Keratinocyte (primary cell): ENCODE results near the gene CDT1.

Source experiments
- CTCF ChIP-seq, 3 experiments: IDR thresholded peaks in 1 of 3; conservative IDR thresholded peaks in 1 of 3; optimal IDR thresholded peaks in 1 of 3; 2 replicates in 2 of 3; 3 replicates in 1 of 3; pipeline versions ENCODE3 to v1.5.1; 2011; ENCODE audit warnings: low read length in 3 of 3, mild to moderate bottlenecking in 3 of 3, moderate library complexity in 2 of 3, control low read depth in 1 of 3, inconsistent platforms in 1 of 3; ENCODE audit not compliant: insufficient read depth in 2 of 3; ENCODE audit errors: extremely low read depth in 1 of 3
- EZH2 ChIP-seq: IDR thresholded peaks from one replicate; pipeline ENCODE4 v1.6.1; 2012; ENCODE audit warnings: inconsistent platforms, mild to moderate bottlenecking, low read length, moderate library complexity

- TF ChIP-seq CTCF (optimal IDR thresholded peaks at IDR 0.05 in 1 of 3, IDR thresholded peaks at IDR 0.05 in 1 of 3, conservative IDR thresholded peaks at IDR 0.05 in 1 of 3; ENCODE audit: extremely low read depth in 1 of 3, insufficient read depth in 2 of 3, low read length in 3 of 3) (no peak), EZH2 (no peak)
Measured at GRCh38 chr16:88818575-88818874, 14.9 kb downstream of the CDT1 start.
